HG02678 (cell line): ENCODE measurements around the gene SLC26A1.

ENCODE experiments used
- ATAC-seq: cut with Tn5 transposase; IDR thresholded peaks from one replicate; pipeline ENCODE4 v1.9.1; 2021; ENCODE audit warnings: mild to moderate bottlenecking, moderate library complexity; ENCODE audit not compliant: unreplicated experiment

Gene SLC26A1

DNA sequence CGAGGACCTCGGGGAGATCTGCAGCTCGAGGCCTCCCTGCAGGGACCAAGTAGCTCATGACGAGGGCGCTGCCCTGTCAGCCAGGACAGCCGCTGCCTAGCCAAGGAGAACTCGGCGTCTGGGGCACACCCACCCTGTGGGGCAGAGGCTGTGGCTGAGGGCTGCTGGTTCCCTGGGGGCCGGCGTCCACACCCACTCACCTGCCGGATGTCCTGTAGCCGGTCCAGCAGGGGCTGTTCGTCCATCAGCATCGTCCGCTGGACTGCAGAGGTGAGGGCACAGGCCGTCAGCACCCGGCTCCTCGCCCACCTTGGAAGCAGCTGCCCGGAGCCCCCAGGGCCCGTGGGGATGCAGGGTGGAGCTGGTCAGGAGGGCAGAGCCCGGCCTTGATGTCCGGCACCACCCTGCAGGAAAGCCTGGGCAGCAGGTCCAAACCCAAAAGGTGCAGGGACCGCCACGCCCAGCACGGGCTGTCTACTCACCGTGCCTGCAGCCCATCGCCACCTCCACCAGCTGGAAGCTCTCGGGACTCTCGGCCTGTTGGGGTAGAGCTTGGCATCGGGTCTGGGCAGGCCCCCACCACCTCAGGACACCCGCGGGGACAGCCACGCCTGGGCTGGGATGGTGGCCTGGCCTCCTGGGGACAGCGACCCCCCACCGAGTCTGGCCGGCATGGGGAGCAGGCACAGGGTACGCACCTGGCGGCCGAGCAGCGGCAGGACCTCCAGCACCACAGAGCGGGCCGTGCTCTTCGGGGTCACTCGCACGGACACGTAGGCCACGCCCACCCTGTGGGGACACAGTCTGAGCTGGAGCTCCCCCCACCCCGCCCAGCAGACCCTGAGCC is 26.7 kb downstream of the SLC26A1 start:
- ATAC-seq, result no peak

DNA sequence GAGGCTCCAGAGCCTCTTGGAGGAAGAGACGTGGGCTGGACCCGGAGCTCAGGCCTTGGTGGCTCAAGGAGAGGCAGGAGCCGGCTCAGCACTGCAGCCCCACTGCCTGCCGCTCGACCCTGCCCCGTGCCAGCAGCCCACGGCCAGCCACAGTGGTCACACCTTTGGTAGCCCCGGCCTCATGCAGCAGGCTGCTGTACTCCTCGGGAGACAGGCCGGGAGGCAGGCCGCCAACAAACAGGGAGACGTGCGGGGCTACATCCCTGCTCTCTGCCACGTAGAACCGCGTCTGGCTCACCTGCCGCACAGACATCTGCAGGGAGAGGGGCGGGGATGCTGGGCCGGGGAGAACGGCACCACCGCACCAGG is 27.5 kb downstream of the SLC26A1 start:
- ATAC-seq, result no peak

DNA sequence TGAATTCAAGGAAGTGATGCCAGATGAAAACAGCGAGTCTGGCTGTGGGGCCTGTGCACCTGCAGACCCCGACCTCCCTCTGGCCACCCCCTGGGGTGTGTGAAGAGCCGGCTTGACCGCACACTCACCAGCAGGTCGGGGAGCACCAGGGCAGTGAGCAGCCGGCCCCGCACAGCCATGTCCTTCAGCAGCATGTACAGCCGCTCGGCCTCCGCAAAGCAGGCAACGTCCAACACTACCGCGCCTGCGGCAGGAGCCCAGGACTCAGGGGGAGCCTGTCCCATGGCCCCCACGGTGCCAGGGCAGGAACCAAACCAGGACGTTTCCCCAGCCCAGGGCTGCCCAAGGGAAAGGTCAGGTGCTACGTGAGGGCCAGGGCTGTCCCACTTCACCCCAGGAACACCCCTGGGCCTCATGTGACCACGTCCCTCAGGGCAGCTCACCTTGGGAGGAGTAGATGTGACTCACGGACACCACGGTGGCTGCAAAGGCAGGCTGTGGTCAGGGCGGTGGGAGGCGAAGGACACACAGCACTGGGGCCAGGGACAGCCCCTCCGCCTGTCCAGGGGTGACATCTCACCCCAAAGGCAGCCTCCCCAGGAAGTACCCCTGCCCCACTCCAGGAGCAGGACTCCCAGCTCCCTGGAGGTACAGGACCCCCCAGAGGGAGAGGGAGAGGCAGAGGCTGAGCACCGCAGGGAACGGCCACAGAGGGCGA is 28.0 kb downstream of the SLC26A1 start:
- no peak for ATAC-seq

DNA sequence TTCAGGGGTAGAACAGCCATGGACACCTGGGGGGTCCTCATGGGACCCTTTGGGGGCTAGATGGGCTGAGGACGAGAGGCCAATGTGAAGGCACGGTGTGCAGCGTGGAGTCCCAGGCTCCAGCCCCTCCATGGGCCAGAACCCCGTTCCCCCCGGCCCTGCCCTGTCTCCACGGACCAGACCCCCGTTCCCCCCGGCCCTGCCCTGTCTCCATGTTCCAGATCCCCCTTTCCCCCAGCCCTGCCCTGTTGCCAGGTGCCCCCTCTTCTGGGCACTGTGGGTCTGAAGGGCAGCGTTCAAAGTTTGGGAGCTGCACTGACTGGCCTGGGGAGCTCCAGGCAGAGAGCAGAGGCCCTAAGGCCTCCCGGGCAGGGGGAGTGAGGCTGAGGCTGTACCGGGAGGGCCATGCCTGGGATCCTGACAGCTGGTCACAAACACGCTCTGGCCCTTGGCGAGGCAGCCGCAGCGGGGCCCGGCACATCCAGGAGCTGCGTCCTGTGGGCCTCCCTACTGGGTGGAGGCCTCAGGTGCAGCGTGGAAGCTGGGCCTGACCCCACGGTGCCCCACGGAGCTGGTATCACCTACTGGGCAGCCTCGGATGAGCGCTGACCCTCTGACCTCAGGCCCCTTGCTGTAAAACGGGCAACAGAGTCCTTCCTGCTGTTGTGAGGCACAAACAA is 28.7 kb downstream of the SLC26A1 start:
- ATAC-seq, result no peak

DNA sequence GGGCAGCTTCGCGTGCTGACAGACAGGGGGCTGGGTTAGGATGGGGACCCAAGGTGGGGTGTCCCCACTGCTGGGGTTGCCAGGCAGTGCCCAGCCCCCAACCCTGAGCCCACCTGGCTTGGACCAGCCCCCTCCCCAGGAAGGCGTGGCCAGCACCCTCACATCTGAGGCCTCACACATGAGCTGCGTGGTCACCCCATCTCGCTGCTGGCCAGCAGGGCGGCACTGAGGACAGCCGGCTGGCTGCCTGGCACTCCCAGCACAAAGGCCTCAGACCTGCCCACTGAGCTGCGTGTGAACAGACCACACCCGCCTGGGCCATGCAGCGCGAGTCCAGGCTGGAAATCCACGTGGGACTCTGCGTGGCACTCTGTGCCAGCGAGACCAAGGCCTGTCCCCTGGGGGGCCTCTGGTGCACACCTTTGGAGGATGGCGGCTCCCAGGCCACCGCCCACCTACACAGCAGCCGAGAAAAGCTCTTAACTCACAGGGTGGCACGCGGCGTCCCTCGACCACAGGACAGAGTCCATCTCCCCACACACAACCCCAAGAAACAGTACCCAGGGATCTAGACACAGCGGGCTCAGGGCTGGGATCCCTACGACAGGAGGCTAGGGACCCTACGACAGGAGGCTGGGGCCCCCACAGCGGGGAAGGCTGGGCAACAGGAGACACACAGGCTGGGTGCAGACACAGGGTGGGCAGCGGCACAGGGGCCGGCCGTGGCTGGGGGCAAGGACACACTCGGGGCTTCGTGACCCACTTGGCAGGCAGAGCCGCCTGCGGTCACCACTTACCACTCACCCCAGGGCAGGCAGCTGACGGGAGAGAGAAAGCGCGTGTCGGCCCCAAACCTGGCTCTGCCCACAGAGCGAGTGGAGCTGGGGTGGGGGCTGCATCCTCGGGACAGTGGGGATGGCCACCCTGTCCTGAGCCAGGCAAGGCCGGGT is 29.7 kb downstream of the SLC26A1 start:
- ATAC-seq, result no peak

DNA sequence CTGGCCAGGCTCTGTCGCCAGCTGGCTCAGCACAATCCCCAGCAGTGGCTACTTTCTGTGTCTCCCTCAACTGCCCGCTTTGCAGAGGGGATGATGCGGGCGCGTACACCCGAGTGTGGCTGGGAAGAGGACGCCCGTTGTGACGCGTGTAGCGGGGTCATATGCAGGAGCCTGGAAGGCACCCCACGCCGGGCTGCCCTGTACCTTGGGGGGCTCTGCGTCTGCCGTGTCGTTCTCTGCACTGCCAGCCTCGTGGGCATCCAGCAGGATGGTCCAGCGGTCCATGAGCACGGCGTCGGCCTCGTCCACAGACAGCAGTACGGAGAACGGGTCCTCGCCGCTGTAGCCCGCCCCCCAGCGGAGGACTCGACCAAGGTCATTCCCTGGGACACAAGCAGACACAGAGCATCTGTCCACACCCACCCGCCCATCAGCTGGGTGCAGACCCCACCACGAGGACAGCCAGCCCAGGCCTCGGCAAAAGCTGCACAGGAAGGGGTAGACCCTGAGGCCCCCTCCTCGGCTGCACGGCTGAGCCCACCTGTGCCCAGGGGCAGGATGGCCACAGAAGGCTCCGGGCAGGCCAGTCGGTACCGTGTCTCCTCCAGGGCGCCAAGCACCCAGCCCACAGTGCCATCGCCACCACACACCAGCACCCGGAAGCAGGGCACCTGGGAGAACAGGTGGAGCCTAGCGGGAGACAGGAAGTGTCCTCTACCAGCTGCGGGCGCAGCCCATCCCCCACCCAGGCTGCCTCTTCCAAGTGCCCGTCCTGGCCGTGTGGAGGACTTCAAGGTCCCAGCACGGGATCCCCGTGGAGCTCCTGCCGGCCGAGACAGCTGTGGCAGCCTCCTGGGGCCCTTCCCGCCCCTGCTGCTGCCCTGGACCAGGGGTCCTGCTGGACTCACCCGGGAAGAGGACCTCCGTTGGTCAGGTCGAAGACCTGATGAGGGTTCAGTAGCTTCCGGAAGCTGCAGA is 30.7 kb downstream of the SLC26A1 start:
- no peak for ATAC-seq

DNA sequence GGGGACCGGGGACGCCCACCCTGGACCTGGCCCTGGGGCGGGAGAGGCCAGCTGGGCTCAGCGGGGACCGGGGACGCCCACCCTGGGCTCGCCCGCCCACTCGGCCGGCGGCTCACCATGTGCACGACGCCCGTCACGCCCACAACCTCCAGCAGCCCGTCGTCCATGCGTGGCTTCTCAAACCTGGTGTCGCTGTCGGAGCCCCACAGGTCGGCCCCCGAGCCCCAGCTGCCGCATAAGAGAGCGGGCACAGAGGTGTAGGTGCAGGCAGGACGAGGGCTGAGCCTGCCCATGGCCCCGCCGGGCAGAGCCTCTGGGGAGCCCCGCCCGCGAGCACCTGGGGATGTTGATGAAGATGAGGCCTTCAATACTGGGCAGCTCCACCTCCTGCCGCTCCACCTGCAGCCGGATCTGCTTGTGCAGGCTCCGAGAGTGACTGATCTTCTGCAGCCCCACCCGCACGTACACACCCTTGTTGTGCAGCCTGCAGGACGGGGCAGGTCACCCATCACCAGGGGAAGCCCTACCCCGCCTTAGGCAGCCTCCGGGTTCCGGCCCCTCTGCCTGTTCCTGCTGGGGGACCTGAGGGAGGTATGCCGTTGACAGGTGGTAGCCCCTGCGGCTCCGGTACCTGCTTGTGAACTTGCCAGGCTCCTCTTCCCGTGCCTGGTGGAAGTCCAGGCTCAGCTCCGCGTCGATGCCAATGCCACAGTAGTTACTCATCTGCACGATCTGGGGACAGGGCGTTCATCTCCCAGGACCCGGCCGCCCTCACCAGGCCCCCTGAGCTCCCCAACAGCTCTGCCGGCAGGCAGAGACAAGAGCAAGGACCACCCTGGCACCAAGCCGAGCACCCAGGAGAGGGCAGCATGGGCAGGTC is 31.6 kb downstream of the SLC26A1 start:
- no peak for ATAC-seq

DNA sequence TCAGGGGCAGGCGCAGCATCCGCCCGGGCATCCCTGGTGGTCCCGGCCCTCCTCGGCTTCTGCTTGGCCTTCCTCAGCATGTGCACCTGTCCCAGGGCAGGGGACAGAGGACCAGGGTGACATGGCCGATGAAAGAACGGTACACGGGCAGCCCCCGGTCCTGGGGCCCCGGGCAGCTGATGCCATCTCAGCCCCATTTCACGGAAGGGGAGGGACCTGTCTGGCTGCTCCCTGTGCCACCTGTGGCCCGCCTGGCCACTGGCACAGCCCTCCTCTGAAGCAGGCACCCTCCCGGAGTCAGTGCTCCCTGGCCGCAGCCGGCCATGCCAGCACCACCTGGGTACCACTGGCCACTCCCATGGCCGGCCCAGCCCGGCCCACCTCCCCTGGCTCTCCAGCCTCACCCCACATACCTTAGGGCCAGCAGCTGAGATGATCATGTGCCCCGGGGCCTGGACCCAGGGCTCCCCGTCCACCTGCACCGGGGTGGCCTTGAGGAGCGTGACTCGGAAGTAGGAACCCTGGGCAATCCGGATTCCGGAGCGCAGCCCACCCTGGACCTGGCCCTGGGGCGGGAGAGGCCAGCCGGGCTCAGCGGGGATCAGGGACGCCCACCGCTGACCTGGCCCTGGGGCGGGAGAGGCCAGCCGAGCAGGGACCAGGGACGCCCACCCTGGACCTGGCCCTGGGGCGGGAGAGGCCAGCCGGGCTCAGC is 32.4 kb downstream of the SLC26A1 start:
- no peak for ATAC-seq

DNA sequence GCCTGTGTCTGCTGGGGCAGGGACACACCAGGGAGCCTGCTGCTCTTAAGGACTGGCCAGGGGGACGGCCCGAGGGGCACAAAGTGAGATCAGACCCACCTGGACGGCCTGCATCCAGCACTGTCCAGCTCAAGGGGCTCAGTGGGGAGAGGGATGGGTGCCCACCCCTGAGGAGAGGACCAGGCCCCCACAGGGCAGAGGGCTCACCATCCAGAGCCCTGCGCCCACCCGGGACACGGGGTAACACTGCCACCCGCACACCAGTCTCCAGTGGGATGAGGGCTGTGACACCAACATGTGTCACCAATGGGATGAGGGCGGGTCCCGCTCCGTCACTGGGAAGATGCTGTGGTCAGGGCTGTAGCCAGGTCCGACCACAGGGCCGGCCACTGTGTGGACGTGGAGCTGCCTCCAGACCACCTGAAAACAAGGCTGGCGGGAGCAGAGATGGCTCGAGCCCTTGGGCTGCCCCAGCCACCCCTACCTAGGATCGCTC is 33.0 kb downstream of the SLC26A1 start:
- no peak for ATAC-seq

DNA sequence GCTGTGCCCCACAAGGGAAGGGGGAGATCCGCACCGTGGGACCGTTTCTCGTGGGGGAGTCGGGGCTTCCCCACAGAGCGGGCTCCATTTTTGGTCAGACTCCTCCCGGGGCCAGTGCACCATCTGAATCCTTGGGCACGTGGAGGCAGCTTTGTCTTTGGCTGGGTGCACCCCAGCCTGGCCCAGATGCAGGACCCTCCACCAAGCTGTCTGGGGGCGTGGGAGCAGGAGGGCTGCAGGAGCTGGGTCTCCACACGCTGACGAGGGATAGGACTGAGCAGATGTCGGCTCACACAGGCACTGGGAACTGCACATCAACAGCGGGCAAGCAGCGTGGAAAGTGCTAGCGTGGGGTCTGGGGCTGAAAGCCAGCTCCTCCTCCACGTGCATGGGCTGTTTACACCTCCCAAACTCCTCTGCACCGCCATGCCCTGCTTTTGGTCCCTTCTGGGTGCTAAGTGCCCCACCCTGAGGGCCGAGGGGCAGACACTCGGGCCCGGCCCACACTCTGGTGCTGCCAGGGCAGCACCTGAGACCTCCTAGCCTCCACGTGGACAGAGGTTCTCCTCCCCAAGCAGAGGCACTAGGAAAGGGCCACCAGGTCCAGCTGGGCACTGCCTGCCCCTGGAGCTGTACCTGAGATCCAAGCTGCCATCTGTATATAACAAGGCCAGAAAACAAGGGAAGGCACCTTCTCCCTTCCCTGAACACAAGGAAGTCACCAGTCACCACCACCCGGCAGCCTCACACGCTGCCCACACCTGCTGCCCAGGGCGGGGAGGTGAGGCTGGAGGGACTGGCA is 33.7 kb downstream of the SLC26A1 start:
- ATAC-seq, result no peak

DNA sequence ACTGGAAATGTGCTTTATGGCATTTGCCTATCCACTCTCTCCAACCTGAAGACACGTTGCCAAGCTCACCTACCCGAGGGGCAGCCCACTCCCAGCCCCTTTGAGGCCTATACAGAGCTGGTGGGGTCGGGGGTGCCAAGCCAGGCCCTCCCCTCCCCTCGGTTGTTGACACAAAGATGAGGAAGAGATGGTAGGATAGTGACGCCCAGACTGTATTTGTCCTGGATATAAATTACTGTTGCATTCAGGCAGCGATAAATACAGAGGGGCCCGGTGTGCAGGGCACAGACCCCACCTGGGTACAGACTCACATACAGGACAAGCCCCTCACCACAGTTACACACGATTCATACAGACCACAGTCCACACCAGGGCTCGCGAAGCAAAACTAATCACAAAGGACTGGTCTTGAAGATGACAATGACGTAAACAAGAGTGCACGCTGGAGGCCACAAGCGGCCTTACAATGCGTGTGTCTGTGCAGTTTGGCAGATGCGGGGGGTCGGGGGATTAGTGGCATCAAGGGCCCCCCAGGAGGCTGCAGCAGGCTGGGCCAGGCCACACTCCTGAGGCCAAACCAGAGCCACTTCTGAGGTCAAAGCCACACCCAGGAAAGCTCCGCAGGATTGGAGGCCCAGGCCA is 34.4 kb downstream of the SLC26A1 start:
- ATAC-seq, result no peak

DNA sequence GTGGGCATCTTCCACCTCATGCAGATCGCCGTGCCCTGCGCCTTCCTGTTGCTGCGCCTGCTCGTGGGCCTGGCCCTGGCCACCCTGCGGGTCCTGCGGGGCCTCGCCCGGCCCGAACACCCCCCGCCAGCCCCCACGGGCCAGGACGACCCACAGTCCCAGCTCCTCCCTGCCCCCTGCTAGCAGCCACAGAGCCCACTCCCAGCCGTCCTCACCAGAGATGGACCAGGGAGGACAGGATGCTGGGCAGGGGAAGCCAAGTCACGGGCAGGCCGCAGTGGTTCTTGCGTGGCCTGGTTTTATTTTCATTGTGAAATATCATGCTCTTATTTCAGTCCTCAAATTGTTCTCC is 34.9 kb downstream of the SLC26A1 start:
- ATAC-seq, result no peak

DNA sequence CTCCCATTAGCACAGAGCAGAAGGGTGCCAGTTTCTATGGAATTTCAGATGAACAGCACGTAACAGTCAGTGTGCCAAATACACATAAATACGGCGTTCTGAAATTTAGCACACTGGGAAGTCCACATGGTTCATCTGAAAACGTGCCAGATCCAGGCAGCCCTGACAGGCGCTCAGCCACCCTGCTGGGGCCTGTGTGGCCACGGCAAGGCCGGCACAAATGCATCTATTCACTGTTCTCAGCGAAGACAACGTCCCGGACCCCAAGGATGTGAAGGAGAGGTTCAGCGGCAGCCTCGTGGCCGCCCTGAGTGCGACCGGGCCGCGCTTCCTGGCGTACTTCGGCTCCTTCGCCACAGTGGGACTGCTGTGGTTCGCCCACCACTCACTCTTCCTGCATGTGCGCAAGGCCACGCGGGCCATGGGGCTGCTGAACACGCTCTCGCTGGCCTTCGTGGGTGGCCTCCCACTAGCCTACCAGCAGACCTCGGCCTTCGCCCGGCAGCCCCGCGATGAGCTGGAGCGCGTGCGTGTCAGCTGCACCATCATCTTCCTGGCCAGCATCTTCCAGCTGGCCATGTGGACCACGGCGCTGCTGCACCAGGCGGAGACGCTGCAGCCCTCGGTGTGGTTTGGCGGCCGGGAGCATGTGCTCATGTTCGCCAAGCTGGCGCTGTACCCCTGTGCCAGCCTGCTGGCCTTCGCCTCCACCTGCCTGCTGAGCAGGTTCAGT is 35.5 kb downstream of the SLC26A1 start:
- ATAC-seq, result no peak

DNA sequence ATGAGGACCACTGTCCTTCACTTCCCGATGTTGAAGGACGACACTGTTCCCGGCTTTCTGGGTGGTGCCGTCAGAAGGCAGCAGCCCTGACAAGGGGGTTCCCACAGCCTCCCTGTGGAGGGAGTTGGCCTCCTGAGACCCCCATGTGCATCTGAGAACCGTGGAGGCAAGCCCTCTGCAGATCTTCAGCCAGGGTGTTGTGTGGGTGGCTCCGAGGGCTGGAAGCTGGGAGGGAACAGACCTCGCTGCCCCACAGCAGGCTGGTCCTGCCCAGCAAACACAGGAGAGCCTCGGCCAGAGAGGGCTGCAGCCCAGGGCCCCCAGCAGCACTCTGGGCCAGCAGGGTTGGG is 36.0 kb downstream of the SLC26A1 start:
- no peak for ATAC-seq

DNA sequence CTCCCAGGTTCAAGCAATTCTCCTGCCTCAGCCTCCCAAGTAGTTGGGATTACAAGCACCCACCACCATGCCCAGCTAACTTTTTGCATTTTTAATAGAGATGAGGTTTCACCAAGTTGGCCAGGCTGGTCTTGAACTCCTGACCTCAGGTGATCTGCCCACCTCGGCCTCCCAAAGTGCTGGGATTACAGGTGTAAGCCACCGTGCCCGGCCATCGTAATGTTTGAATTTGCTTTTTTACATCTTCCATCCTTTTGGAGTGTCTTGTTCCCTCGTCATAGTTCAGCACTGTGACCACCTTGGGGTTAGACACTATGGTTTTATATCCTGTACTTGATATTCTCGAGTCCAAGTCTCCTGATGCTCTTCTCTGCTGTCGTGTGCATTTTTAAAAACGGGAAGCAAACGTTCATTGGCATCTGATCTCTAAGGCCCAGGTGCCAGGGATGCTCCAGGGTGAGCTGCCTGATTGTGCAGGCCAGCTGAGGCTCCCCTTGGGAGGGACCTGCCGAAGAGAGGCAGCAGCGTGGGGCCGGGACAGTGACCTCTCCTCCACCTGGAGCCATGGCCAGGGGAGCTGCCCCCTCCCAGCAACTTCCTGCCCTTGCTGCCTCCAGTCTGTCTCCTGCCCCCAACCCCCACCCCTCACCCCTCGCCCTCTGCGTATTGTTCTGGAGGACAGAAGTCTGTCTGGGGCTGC is 36.5 kb downstream of the SLC26A1 start:
- no peak for ATAC-seq
